ENCODE results near the gene GPRIN3.
"Not testable (repeated sequence)": the region's sequence is repeated elsewhere in the genome, so short reads cannot be mapped to it uniquely, and the experiment has no call there.

GPRIN3 gene

GRCh38 chr4:89256203-89256800 lies 51.3 kb downstream of the GPRIN3 start:
- no peak overlapping the region for H3K4me3 ChIP-seq (ENCODE audit: low read depth, low read length)
- DNase-seq (ENCODE audit: low read depth) = no peak
- no peak for TF ChIP-seq CTCF (IDR thresholded peaks at IDR 0.05; ENCODE audit: control insufficient read depth, extremely low read depth, insufficient read depth)

- TF ChIP-seq CTCF (IDR thresholded peaks at IDR 0.05; ENCODE audit: control insufficient read depth, extremely low read depth, insufficient read depth) = peak; percentile 78
- no peak overlapping the region for H3K4me3 ChIP-seq (ENCODE audit: low read depth, low read length)
- peak; percentile 3 for DNase-seq (ENCODE audit: low read depth)
Observed at GRCh38 chr4:89254847-89255246, 52.8 kb downstream of the GPRIN3 start.

- not testable (repeated sequence) for H3K4me3 ChIP-seq (ENCODE audit: low read depth, low read length); DNase-seq (ENCODE audit: low read depth)
Observed at GRCh38 chr4:89254347-89254746, 53.3 kb downstream of the GPRIN3 start.

- H3K4me3 ChIP-seq (ENCODE audit: low read depth, low read length) = no peak overlapping the region
- no peak for TF ChIP-seq CTCF (IDR thresholded peaks at IDR 0.05; ENCODE audit: control insufficient read depth, extremely low read depth, insufficient read depth)
- DNase-seq (ENCODE audit: low read depth) = no peak
Observed at GRCh38 chr4:89253935-89254334, 53.7 kb downstream of the GPRIN3 start.

GRCh38 chr4:89253311-89253710 lies 54.3 kb downstream of the GPRIN3 start:
- TF ChIP-seq CTCF (IDR thresholded peaks at IDR 0.05; ENCODE audit: control insufficient read depth, extremely low read depth, insufficient read depth) = no peak
- H3K4me3 ChIP-seq (ENCODE audit: low read depth, low read length) = no peak overlapping the region
- no peak for DNase-seq (ENCODE audit: low read depth)

- no peak overlapping the region for H3K4me3 ChIP-seq (ENCODE audit: low read depth, low read length)
- DNase-seq (ENCODE audit: low read depth) = no peak
- no peak for TF ChIP-seq CTCF (IDR thresholded peaks at IDR 0.05; ENCODE audit: control insufficient read depth, extremely low read depth, insufficient read depth)
Observed at GRCh38 chr4:89251396-89251795, 56.2 kb downstream of the GPRIN3 start.

- DNase-seq (ENCODE audit: low read depth) = no peak
- no peak for TF ChIP-seq CTCF (IDR thresholded peaks at IDR 0.05; ENCODE audit: control insufficient read depth, extremely low read depth, insufficient read depth)
- H3K4me3 ChIP-seq (ENCODE audit: low read depth, low read length) = no peak overlapping the region
Observed at GRCh38 chr4:89249716-89250361, 57.8 kb downstream of the GPRIN3 start.

Measured in LNCaP clone FGC (cell line).